Measurements from ENCODE around the gene SLC44A2. TPM values are rescaled to one million over a fixed set of nuclear protein-coding genes. Genes with fewer than 3 reads are reported as not detected.

Gene SLC44A2
- total and polyA plus RNA-seq, 2 of the 8 experiments (the other 6 are each of a cell fraction or from before 2014, with no cell fraction given) = 105 to 120 TPM

DNA sequence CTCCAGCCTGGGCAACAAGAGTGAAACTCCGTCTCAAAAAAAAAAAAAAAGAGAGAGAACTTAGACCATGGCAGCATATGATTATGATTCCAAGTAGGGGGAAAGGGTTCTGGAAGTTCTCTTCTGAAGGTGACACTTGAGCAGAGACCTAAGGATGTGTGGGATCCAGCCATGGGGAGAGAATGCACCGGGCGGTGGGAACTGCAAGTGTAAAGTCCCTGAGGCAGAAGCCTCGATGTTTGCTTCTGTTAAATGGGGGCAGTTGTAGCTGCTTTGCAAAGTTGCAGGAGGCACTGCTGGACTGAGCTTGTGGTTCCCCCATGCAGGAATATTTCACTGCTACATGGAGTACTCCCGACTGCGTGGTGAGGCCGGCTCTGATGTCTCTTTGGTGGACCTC, 9.1 kb downstream of the SLC44A2 start (continued):
- TF ChIP-seq CTBP2 (IDR thresholded peaks at IDR 0.05; ENCODE audit: borderline replicate concordance, insufficient read depth, insufficient read length, low read length) = no peak
- no peak for TF ChIP-seq KDM1A (IDR thresholded peaks at IDR 0.05; ENCODE audit: borderline replicate concordance, low read length)
- TF ChIP-seq NRF1 (IDR thresholded peaks at IDR 0.05; ENCODE audit: low read depth, low read length) = no peak
- TF ChIP-seq FOSL1 (IDR thresholded peaks at IDR 0.05; ENCODE audit: insufficient read depth, low read depth, low read length) = no peak

All from H1 (cell line).